ENCODE measurements around the gene PNMA8C.

The PNMA8C gene

GRCh38 chr19:46409191-46409590, 19.5 kb downstream of the PNMA8C start:
- in situ Hi-C loops (cut with MboI; ENCODE audit: low pct_unique_long_range_greater_than_20kb, low sequenced_read_pairs, unreplicated experiment) = no loop called here
- DNase-seq (ENCODE audit: low spot score) = no peak
- no peak for TF ChIP-seq CTCF (IDR thresholded peaks at IDR 0.05; ENCODE audit: extremely low read depth, insufficient read depth, missing control alignments)

- in situ Hi-C loops (cut with MboI; ENCODE audit: low pct_unique_long_range_greater_than_20kb, low sequenced_read_pairs, unreplicated experiment) = no loop called here
- TF ChIP-seq CTCF (IDR thresholded peaks at IDR 0.05; ENCODE audit: extremely low read depth, insufficient read depth, missing control alignments) = no peak
- DNase-seq (ENCODE audit: low spot score) = no peak
Observed at GRCh38 chr19:46408664-46409039, 20.1 kb downstream of the PNMA8C start.

- in situ Hi-C loops (cut with MboI; ENCODE audit: low pct_unique_long_range_greater_than_20kb, low sequenced_read_pairs, unreplicated experiment) = no loop called here
- no peak for TF ChIP-seq CTCF (IDR thresholded peaks at IDR 0.05; ENCODE audit: extremely low read depth, insufficient read depth, missing control alignments)
- no peak for DNase-seq (ENCODE audit: low spot score)
Observed at GRCh38 chr19:46407856-46408663, 20.7 kb downstream of the PNMA8C start.

GRCh38 chr19:46406976-46407375, 21.8 kb downstream of the PNMA8C start:
- DNase-seq (ENCODE audit: low spot score) = no peak
- in situ Hi-C loops (cut with MboI; ENCODE audit: low pct_unique_long_range_greater_than_20kb, low sequenced_read_pairs, unreplicated experiment) = no loop called here
- no peak for TF ChIP-seq CTCF (IDR thresholded peaks at IDR 0.05; ENCODE audit: extremely low read depth, insufficient read depth, missing control alignments)

- in situ Hi-C loops (cut with MboI; ENCODE audit: low pct_unique_long_range_greater_than_20kb, low sequenced_read_pairs, unreplicated experiment) = loop anchor here (5.0 kb wide), 1 partner anchor 82 kb away; no protein-coding TSS in a partner anchor
Observed at GRCh38 chr19:46404753-46405468, 23.8 kb downstream of the PNMA8C start.

More at GRCh38 chr19:46404753-46405468, 23.8 kb downstream of the PNMA8C start:
- no peak for TF ChIP-seq CTCF (IDR thresholded peaks at IDR 0.05; ENCODE audit: extremely low read depth, insufficient read depth, missing control alignments)
- no peak for DNase-seq (ENCODE audit: low spot score)
